Measurements from ENCODE around the gene SEC16A. TPM values are rescaled to one million over a fixed set of nuclear protein-coding genes. Genes with fewer than 3 reads are reported as not detected.

The SEC16A gene
- total and polyA plus RNA-seq, 5 donors from 2014 or later = 17.7 to 74.4 (median 21.3) TPM

GRCh38 chr9:136474021-136474640, 8.7 kb downstream of the SEC16A start:
- peaks cover 4% of the 10 kb centered on the region for H3K4me1 ChIP-seq (ENCODE audit: control insufficient read depth, insufficient read depth, low read length, poor library complexity, severe bottlenecking)
- ATAC-seq (ENCODE audit: low read depth in 2 of 2) (no peak), DNase-seq (no peak)
- no peaks in the 10 kb centered on the region for H3K9me3 Mint-ChIP-seq
- no peak overlapping the region for H3K4me3 Mint-ChIP-seq
- no peak overlapping the region for H3K27ac Mint-ChIP-seq
- H3K27ac ChIP-seq (ENCODE audit: insufficient read depth, low read length, poor library complexity, severe bottlenecking) = no peak overlapping the region
- peaks cover 84% of the 10 kb centered on the region for H3K36me3 ChIP-seq (ENCODE audit: control insufficient read depth, insufficient read depth, low read length)
- no peaks in the 10 kb centered on the region for H3K27me3 Mint-ChIP-seq
- peaks cover 4 to 15% (median 5%) of the 10 kb centered on the region in 4 donors for H3K4me1 Mint-ChIP-seq
- H3K27me3 ChIP-seq (ENCODE audit: control insufficient read depth, insufficient read depth, low read length) = no peaks in the 10 kb centered on the region
- peaks cover 25% of the 10 kb centered on the region for H3K36me3 Mint-ChIP-seq
- H3K4me3 ChIP-seq (ENCODE audit: low read depth, low read length) = no peak overlapping the region
- no peaks in the 10 kb centered on the region for H3K9me3 ChIP-seq (ENCODE audit: control insufficient read depth in 2 of 2, low read length in 2 of 2)

GRCh38 chr9:136473354-136473721, 9.5 kb downstream of the SEC16A start:
- Histone ChIP-seq H3K9me3 (ENCODE audit: control insufficient read depth in 2 of 2, low read length in 2 of 2) (no peaks in the 10 kb centered on the region), H3K27me3 (ENCODE audit: control insufficient read depth, insufficient read depth, low read length) (no peaks in the 10 kb centered on the region), H3K4me1 (ENCODE audit: control insufficient read depth, insufficient read depth, low read length, poor library complexity, severe bottlenecking) (no peaks in the 10 kb centered on the region), H3K4me3 (ENCODE audit: low read depth, low read length) (no peak overlapping the region), H3K36me3 (ENCODE audit: control insufficient read depth, insufficient read depth, low read length) (peaks cover 92% of the 10 kb centered on the region), H3K27ac (ENCODE audit: insufficient read depth, low read length, poor library complexity, severe bottlenecking) (no peak overlapping the region)
- Mint-ChIP-seq H3K36me3 (peaks cover 22% of the 10 kb centered on the region), H3K9me3 (no peaks in the 10 kb centered on the region), H3K4me3 (no peak overlapping the region), H3K27ac (no peak overlapping the region), H3K4me1 (peaks cover 0 to 8% (median 1%) of the 10 kb centered on the region in 4 donors), H3K27me3 (no peaks in the 10 kb centered on the region)
- no peak for DNase-seq
- ATAC-seq (ENCODE audit: low read depth in 2 of 2) = no peak

GRCh38 chr9:136472640-136473353, 10.0 kb downstream of the SEC16A start:
- peaks cover 20% of the 10 kb centered on the region for H3K36me3 Mint-ChIP-seq

GRCh38 chr9:136471802-136472487, 10.9 kb downstream of the SEC16A start:
- Mint-ChIP-seq H3K27ac (no peak overlapping the region), H3K27me3 (no peaks in the 10 kb centered on the region), H3K36me3 (peaks cover 17% of the 10 kb centered on the region), H3K4me3 (no peak overlapping the region), H3K9me3 (no peaks in the 10 kb centered on the region), H3K4me1 (no peaks in the 10 kb centered on the region)
- Histone ChIP-seq H3K9me3 (ENCODE audit: control insufficient read depth in 2 of 2, low read length in 2 of 2) (no peaks in the 10 kb centered on the region), H3K27ac (ENCODE audit: insufficient read depth, low read length, poor library complexity, severe bottlenecking) (no peak overlapping the region), H3K4me3 (ENCODE audit: low read depth, low read length) (no peak overlapping the region), H3K4me1 (ENCODE audit: control insufficient read depth, insufficient read depth, low read length, poor library complexity, severe bottlenecking) (no peaks in the 10 kb centered on the region), H3K36me3 (ENCODE audit: control insufficient read depth, insufficient read depth, low read length) (peaks cover 96% of the 10 kb centered on the region), H3K27me3 (ENCODE audit: control insufficient read depth, insufficient read depth, low read length) (no peaks in the 10 kb centered on the region)
- DNase-seq (no peak), ATAC-seq (ENCODE audit: low read depth in 2 of 2) (no peak)

More at GRCh38 chr9:136472640-136473353, 10.0 kb downstream of the SEC16A start:
- no peak overlapping the region for H3K4me3 ChIP-seq (ENCODE audit: low read depth, low read length)
- H3K4me1 Mint-ChIP-seq = peaks cover 0 to 5% (median under 1%) of the 10 kb centered on the region in 4 donors
- no peaks in the 10 kb centered on the region for H3K9me3 ChIP-seq (ENCODE audit: control insufficient read depth in 2 of 2, low read length in 2 of 2)
- H3K4me1 ChIP-seq (ENCODE audit: control insufficient read depth, insufficient read depth, low read length, poor library complexity, severe bottlenecking) = no peaks in the 10 kb centered on the region
- H3K27me3 ChIP-seq (ENCODE audit: control insufficient read depth, insufficient read depth, low read length) = no peaks in the 10 kb centered on the region
- H3K27ac Mint-ChIP-seq = no peak overlapping the region
- H3K9me3 Mint-ChIP-seq = no peaks in the 10 kb centered on the region
- H3K27ac ChIP-seq (ENCODE audit: insufficient read depth, low read length, poor library complexity, severe bottlenecking) = no peak overlapping the region
- peaks cover 96% of the 10 kb centered on the region for H3K36me3 ChIP-seq (ENCODE audit: control insufficient read depth, insufficient read depth, low read length)
- no peaks in the 10 kb centered on the region for H3K27me3 Mint-ChIP-seq
- H3K4me3 Mint-ChIP-seq = no peak overlapping the region
- DNase-seq (no peak), ATAC-seq (ENCODE audit: low read depth in 2 of 2) (no peak)

DNA sequence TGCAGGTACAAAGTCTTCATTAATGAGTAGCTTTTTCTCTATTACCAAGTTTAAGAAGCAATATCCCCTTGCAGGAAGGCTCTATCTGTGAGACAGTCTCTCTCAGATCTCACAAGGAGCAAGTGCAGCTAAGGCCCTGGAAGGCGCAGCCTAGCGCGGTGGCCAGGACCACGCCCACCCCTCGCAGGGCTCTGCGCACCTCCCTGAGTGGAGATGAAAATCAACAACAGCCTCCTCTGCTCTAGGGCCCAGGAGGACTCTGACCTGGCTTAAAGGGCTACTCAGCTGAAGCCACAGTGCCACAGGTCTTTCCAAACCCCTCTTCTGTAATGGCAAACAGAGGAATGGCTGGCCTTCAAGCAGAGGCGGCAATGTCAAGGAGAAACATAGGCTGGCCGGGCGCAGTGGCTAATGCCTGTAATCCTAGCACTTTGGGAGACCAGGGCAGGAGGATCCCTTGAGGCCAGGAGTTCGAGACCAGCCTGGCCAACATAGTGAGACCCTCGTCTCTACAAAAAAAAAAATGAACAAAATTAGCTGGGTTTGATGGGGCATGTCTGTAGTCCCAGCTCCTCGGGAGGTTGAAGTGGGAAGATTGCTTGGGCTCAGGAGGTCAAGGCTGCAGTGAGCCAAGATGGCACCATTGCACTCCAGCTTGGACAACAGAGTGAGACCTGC, 11.9 kb downstream of the SEC16A start:
- H3K27me3 ChIP-seq (ENCODE audit: control insufficient read depth, insufficient read depth, low read length) = no peaks in the 10 kb centered on the region
- H3K36me3 ChIP-seq (ENCODE audit: control insufficient read depth, insufficient read depth, low read length) = peaks cover 96% of the 10 kb centered on the region
- H3K4me3 ChIP-seq (ENCODE audit: low read depth, low read length) = no peak overlapping the region
- Mint-ChIP-seq H3K4me3 (no peak overlapping the region), H3K27me3 (no peaks in the 10 kb centered on the region), H3K9me3 (no peaks in the 10 kb centered on the region), H3K4me1 (peaks cover 0 to 2% (median 0%) of the 10 kb centered on the region in 4 donors), H3K36me3 (peaks cover 18% of the 10 kb centered on the region), H3K27ac (no peak overlapping the region)
- H3K9me3 ChIP-seq (ENCODE audit: control insufficient read depth in 2 of 2, low read length in 2 of 2) = no peaks in the 10 kb centered on the region
- no peak overlapping the region for H3K27ac ChIP-seq (ENCODE audit: insufficient read depth, low read length, poor library complexity, severe bottlenecking)
- no peak for ATAC-seq (ENCODE audit: low read depth in 2 of 2)
- no peaks in the 10 kb centered on the region for H3K4me1 ChIP-seq (ENCODE audit: control insufficient read depth, insufficient read depth, low read length, poor library complexity, severe bottlenecking)
- no peak for DNase-seq

DNA sequence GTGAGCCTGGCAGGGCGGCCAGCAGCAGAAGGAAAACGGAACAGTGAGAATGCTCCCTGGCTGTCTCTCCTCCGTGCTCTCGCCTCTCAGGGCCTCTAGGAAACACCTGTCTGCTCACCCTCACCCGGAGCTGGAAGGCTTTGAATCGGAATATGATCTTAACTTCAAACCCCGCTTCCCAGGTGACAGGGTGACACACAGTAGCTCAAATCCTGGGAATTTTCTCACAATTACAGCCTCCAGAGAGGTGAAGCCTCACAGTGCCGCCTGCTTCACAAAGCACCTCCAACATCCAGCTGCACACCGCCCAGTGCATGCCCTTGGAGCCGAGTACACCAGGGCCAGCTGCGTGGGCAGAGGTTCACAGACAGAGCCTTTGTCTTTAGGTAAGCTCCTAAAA, 12.5 kb downstream of the SEC16A start:
- Histone ChIP-seq H3K27me3 (ENCODE audit: control insufficient read depth, insufficient read depth, low read length) (no peaks in the 10 kb centered on the region), H3K27ac (ENCODE audit: insufficient read depth, low read length, poor library complexity, severe bottlenecking) (no peak overlapping the region), H3K4me1 (ENCODE audit: control insufficient read depth, insufficient read depth, low read length, poor library complexity, severe bottlenecking) (no peaks in the 10 kb centered on the region), H3K4me3 (ENCODE audit: low read depth, low read length) (no peak overlapping the region), H3K36me3 (ENCODE audit: control insufficient read depth, insufficient read depth, low read length) (peaks cover 97% of the 10 kb centered on the region), H3K9me3 (ENCODE audit: control insufficient read depth in 2 of 2, low read length in 2 of 2) (no peaks in the 10 kb centered on the region)
- H3K4me3 Mint-ChIP-seq = no peak overlapping the region
- no peaks in the 10 kb centered on the region for H3K9me3 Mint-ChIP-seq
- H3K4me1 Mint-ChIP-seq = peaks cover 0 to 2% (median 0%) of the 10 kb centered on the region in 4 donors
- DNase-seq (no peak), ATAC-seq (ENCODE audit: low read depth in 2 of 2) (no peak)
- peak overlapping the region in 1 of 3 donors; percentile 48 for H3K27ac Mint-ChIP-seq
- peaks cover 19% of the 10 kb centered on the region for H3K36me3 Mint-ChIP-seq
- no peaks in the 10 kb centered on the region for H3K27me3 Mint-ChIP-seq

GRCh38 chr9:136467766-136468165, 15.1 kb downstream of the SEC16A start:
- ATAC-seq (ENCODE audit: low read depth in 2 of 2) = no peak
- Histone ChIP-seq H3K27me3 (ENCODE audit: control insufficient read depth, insufficient read depth, low read length) (no peaks in the 10 kb centered on the region), H3K9me3 (ENCODE audit: control insufficient read depth in 2 of 2, low read length in 2 of 2) (no peaks in the 10 kb centered on the region), H3K4me1 (ENCODE audit: control insufficient read depth, insufficient read depth, low read length, poor library complexity, severe bottlenecking) (no peaks in the 10 kb centered on the region), H3K4me3 (ENCODE audit: low read depth, low read length) (no peak overlapping the region), H3K27ac (ENCODE audit: insufficient read depth, low read length, poor library complexity, severe bottlenecking) (no peak overlapping the region), H3K36me3 (ENCODE audit: control insufficient read depth, insufficient read depth, low read length) (peaks cover 98% of the 10 kb centered on the region)
- no peaks in the 10 kb centered on the region for H3K27me3 Mint-ChIP-seq
- H3K27ac Mint-ChIP-seq = no peak overlapping the region
- H3K4me3 Mint-ChIP-seq = no peak overlapping the region
- DNase-seq = no peak
- no peaks in the 10 kb centered on the region for H3K9me3 Mint-ChIP-seq
- peaks cover 21% of the 10 kb centered on the region for H3K36me3 Mint-ChIP-seq
- H3K4me1 Mint-ChIP-seq = peaks cover 0 to 2% (median 0%) of the 10 kb centered on the region in 4 donors

Measured in CD4-positive, CD25-positive, alpha-beta regulatory T cell (primary cell).